SK-N-SH treated with all-trans-retinoic acid at 6 μM for 48 hours (cell line): Measurements from ENCODE around the gene SOX12.

Source experiments
- ATAC-seq: fragments of 200-7000 bp; cut with Tn5 transposase; 3 replicates; pipeline ENCODE4 v1.9.1; 2020; ENCODE audit warnings: mild to moderate bottlenecking, moderate library complexity
- BACH2 ChIP-seq: fragments of 250-450 bp; sonication (Bioruptor Pico); IDR thresholded peaks from 2 replicates; pipeline ENCODE4 v1.9.0; 2021; ENCODE audit warnings: mild to moderate bottlenecking, borderline replicate concordance
- CREB5 ChIP-seq: fragments of 250-450 bp; sonication (Bioruptor Pico); IDR thresholded peaks from 2 replicates; pipeline ENCODE4 v1.5.1; 2020; ENCODE audit warnings: low read depth, mild to moderate bottlenecking, moderate library complexity
- CSDC2 ChIP-seq: fragments of 250-450 bp; sonication (Bioruptor Pico); IDR thresholded peaks from 2 replicates; pipeline ENCODE4 v1.5.0; 2020; ENCODE audit warnings: mild to moderate bottlenecking, moderate library complexity
- CSRNP3 ChIP-seq: fragments of 250-450 bp; sonication (Bioruptor Pico); IDR thresholded peaks from 2 replicates; pipeline ENCODE4 v1.5.1; 2021; ENCODE audit warnings: mild to moderate bottlenecking, moderate library complexity
- GLIS3 ChIP-seq: fragments of 250-450 bp; sonication (Bioruptor Pico); IDR thresholded peaks from 2 replicates; pipeline ENCODE4 v1.5.0; 2020; ENCODE audit warnings: mild to moderate bottlenecking, moderate library complexity
- ISL1 ChIP-seq: fragments of 250-450 bp; sonication (Bioruptor Pico); IDR thresholded peaks from 2 replicates; pipeline ENCODE4 v2.1.2; 2022; ENCODE audit warnings: mild to moderate bottlenecking, moderate library complexity
- OSR1 ChIP-seq: fragments of 250-450 bp; sonication (Bioruptor Pico); IDR thresholded peaks from 2 replicates; pipeline ENCODE4 v1.8.0; 2022; ENCODE audit warnings: moderate library complexity, mild to moderate bottlenecking, inconsistent platforms
- PATZ1 ChIP-seq: fragments of 250-450 bp; sonication (Bioruptor Pico); IDR thresholded peaks from 2 replicates; pipeline ENCODE4 v1.8.0; 2020; ENCODE audit warnings: mild to moderate bottlenecking, moderate library complexity, borderline replicate concordance
- POU6F1 ChIP-seq: fragments of 250-450 bp; sonication (Bioruptor Pico); IDR thresholded peaks from 2 replicates; pipeline ENCODE4 v1.8.0; 2021; ENCODE audit warnings: low read depth, mild to moderate bottlenecking, moderate library complexity, borderline replicate concordance
- PPARA ChIP-seq: fragments of 250-450 bp; sonication (Bioruptor Pico); IDR thresholded peaks from 2 replicates; pipeline ENCODE4 v1.5.0; 2020; ENCODE audit warnings: mild to moderate bottlenecking, borderline replicate concordance
- RARB ChIP-seq: fragments of 250-450 bp; sonication (Bioruptor Pico); IDR thresholded peaks from 2 replicates; pipeline ENCODE4 v1.8.0; 2021; ENCODE audit warnings: mild to moderate bottlenecking, moderate library complexity
- SNAI2 ChIP-seq: fragments of 250-450 bp; sonication (Bioruptor Pico); IDR thresholded peaks from 2 replicates; pipeline ENCODE4 v1.5.0; 2020; ENCODE audit warnings: mild to moderate bottlenecking, moderate library complexity
- TCF4 ChIP-seq: fragments of 250-450 bp; sonication (Bioruptor Pico); IDR thresholded peaks from 2 replicates; pipeline ENCODE4 v1.8.0; 2021; ENCODE audit warnings: mild to moderate bottlenecking, moderate library complexity, borderline replicate concordance
- TSHZ2 ChIP-seq: fragments of 250-450 bp; sonication (Bioruptor Pico); IDR thresholded peaks from 2 replicates; pipeline ENCODE4 v1.5.0; 2020; ENCODE audit warnings: mild to moderate bottlenecking, moderate library complexity
- ZFP3 ChIP-seq: fragments of 250-450 bp; sonication (Bioruptor Pico); IDR thresholded peaks from 2 replicates; pipeline ENCODE4 v1.5.0; 2020; ENCODE audit warnings: mild to moderate bottlenecking, moderate library complexity
- ZNF565 ChIP-seq: fragments of 450-650 bp; formaldehyde crosslinking; conservative IDR thresholded peaks from 2 replicates; pipeline ENCODE4 v1.5.0; 2020; ENCODE audit warnings: low read depth, mild to moderate bottlenecking, moderate library complexity
- ZNF70 ChIP-seq: fragments of 450-650 bp; formaldehyde crosslinking; IDR thresholded peaks from 2 replicates; pipeline ENCODE4 v1.5.0; 2020; ENCODE audit warnings: mild to moderate bottlenecking, moderate library complexity
- ZNF8 ChIP-seq: fragments of 450-650 bp; formaldehyde crosslinking; IDR thresholded peaks from 2 replicates; pipeline ENCODE4 v1.5.0; 2020; ENCODE audit warnings: mild to moderate bottlenecking, moderate library complexity

The SOX12 gene

GRCh38 chr20:329851-330232 is 4.5 kb downstream of the SOX12 start:
- no peak for TF ChIP-seq POU6F1 (CRISPR knock-in tag)
- no peak for TF ChIP-seq CREB5
- TF ChIP-seq CSRNP3: no peak
- no peak for TF ChIP-seq ZNF8 (CRISPR knock-in tag)
- no peak for TF ChIP-seq CSDC2 (CRISPR knock-in tag)
- no peak for TF ChIP-seq ISL1 (CRISPR knock-in tag)
- TF ChIP-seq ZFP3 (CRISPR knock-in tag): no peak
- TF ChIP-seq BACH2 (CRISPR knock-in tag): no peak
- no peak for TF ChIP-seq OSR1 (CRISPR knock-in tag)
- no peak for TF ChIP-seq RARB
- TF ChIP-seq ZNF565 (CRISPR knock-in tag): no peak
- TF ChIP-seq PATZ1 (CRISPR knock-in tag): no peak
- no peak for ATAC-seq

GRCh38 chr20:330233-331149 is 5.1 kb downstream of the SOX12 start:
- ATAC-seq: peak; percentile 48
- no peak for TF ChIP-seq CREB5
- no peak for TF ChIP-seq POU6F1 (CRISPR knock-in tag)
- TF ChIP-seq SNAI2 (CRISPR knock-in tag): no peak
- TF ChIP-seq TSHZ2 (CRISPR knock-in tag): no peak
- TF ChIP-seq TCF4: no peak
- TF ChIP-seq ZNF565 (CRISPR knock-in tag): no peak
- no peak for TF ChIP-seq ISL1 (CRISPR knock-in tag)
- TF ChIP-seq ZFP3 (CRISPR knock-in tag): no peak
- no peak for TF ChIP-seq CSRNP3
- no peak for TF ChIP-seq GLIS3 (CRISPR knock-in tag)
- no peak for TF ChIP-seq PPARA (CRISPR knock-in tag)
- TF ChIP-seq ZNF70: no peak
- no peak for TF ChIP-seq ZNF8 (CRISPR knock-in tag)
